ENCODE data around the gene TARP.

TARP gene

GRCh38 chr7:38220452-38220851 is 53.0 kb downstream of the TARP start:
- DNase-seq (ENCODE audit: low read depth in 1 of 2, low spot score in 1 of 2), result no peak

GRCh38 chr7:38217672-38218071 is 55.8 kb downstream of the TARP start:
- no peak for DNase-seq (ENCODE audit: low read depth in 1 of 2, low spot score in 1 of 2)

- DNase-seq (ENCODE audit: low read depth in 1 of 2, low spot score in 1 of 2), result peak; percentile 43 to 62
Measured at GRCh38 chr7:38215735-38216670, 57.4 kb downstream of the TARP start.

- no peak for DNase-seq (ENCODE audit: low read depth in 1 of 2, low spot score in 1 of 2)
Measured at GRCh38 chr7:38215115-38215514, 58.3 kb downstream of the TARP start.

- DNase-seq (ENCODE audit: low read depth in 1 of 2, low spot score in 1 of 2), result no peak
Measured at GRCh38 chr7:38211940-38212339, 61.5 kb downstream of the TARP start.

GRCh38 chr7:38211486-38211885 is 62.0 kb downstream of the TARP start:
- DNase-seq (ENCODE audit: low read depth in 1 of 2, low spot score in 1 of 2), result no peak
